Hepatocyte (in vitro differentiated cells): Measurements from ENCODE around the gene OR6B1. TPM values are rescaled to one million over a fixed set of nuclear protein-coding genes. Genes with fewer than 3 reads are reported as not detected.

Source experiments
- DNase-seq: peaks from one replicate; pipeline ENCODE4 v3.0.0-alpha.2; 2016; ENCODE audit warnings: low spot score
- H2AFZ ChIP-seq: fragments of 200-600 bp; sonication (generic); 2 replicates; pipeline ENCODE4 v1.6.0; 2016; ENCODE audit warnings: antibody characterized with exemption, mild to moderate bottlenecking
- H3K27ac ChIP-seq: fragments of 200-600 bp; sonication (generic); 2 replicates; pipeline ENCODE4 v1.5.1; 2016; ENCODE audit warnings: mild to moderate bottlenecking
- H3K27me3 ChIP-seq: fragments of 200-600 bp; sonication (generic); 2 replicates; pipeline ENCODE4 v1.6.1; 2016
- H3K36me3 ChIP-seq: fragments of 200-600 bp; sonication (generic); replicated peaks from 2 replicates; pipeline ENCODE4 v1.5.1; 2016; ENCODE audit warnings: low read depth; ENCODE audit not compliant: insufficient read depth
- H3K4me1 ChIP-seq: fragments of 200-600 bp; sonication (generic); 2 replicates; pipeline ENCODE4 v1.5.1; 2016; ENCODE audit warnings: mild to moderate bottlenecking, moderate library complexity; ENCODE audit not compliant: insufficient read depth
- H3K4me2 ChIP-seq: fragments of 200-600 bp; sonication (generic); 2 replicates; pipeline ENCODE4 v1.6.0; 2016
- H3K4me3 ChIP-seq: fragments of 200-600 bp; sonication (generic); 2 replicates; pipeline ENCODE4 v1.5.1; 2016; ENCODE audit warnings: mild to moderate bottlenecking
- H3K79me2 ChIP-seq: fragments of 200-600 bp; sonication (generic); 2 replicates; pipeline ENCODE4 v1.6.0; 2017; ENCODE audit warnings: mild to moderate bottlenecking
- H3K9me2 ChIP-seq: fragments of 200-600 bp; sonication (generic); replicated peaks from 2 replicates; pipeline ENCODE4 v1.6.0; 2017; ENCODE audit warnings: mild to moderate bottlenecking; ENCODE audit not compliant: insufficient read depth
- H3K9me3 ChIP-seq: fragments of 200-600 bp; sonication (generic); 2 replicates; pipeline ENCODE4 v1.5.1; 2016; ENCODE audit warnings: low read depth, mild to moderate bottlenecking
- H4K20me1 ChIP-seq: fragments of 200-600 bp; sonication (generic); 2 replicates; pipeline ENCODE4 v1.6.0; 2016; ENCODE audit warnings: mild to moderate bottlenecking; ENCODE audit not compliant: insufficient read depth, poor library complexity, severe bottlenecking
- EZH2 ChIP-seq: fragments of 200-600 bp; sonication (generic); IDR thresholded peaks from 2 replicates; pipeline ENCODE4 v1.6.1; 2016; ENCODE audit warnings: antibody characterized with exemption, mild to moderate bottlenecking, borderline replicate concordance
- EZH2phosphoT487 ChIP-seq: fragments of 200-600 bp; sonication (generic); IDR thresholded peaks from one replicate; pipeline ENCODE4 v1.6.1; 2018; ENCODE audit warnings: antibody characterized with exemption, mild to moderate bottlenecking, low read depth, moderate library complexity; ENCODE audit not compliant: unreplicated experiment, severe bottlenecking
- whole genome bisulfite sequencing: methylation state at CpG from one replicate; pipeline ENCODE4 v1.1.6; 2016; ENCODE audit warnings: low lambda C conversion rate; ENCODE audit errors: missing lambda C conversion rate; 5-methylcytosine and 5-hydroxymethylcytosine counted together
- polyA plus RNA-seq: library from polyadenylated mRNA; unstranded; fragments of >200 nt; fragmentation: Nextera tagmentation; extraction: Ambion mirVana; gene quantifications from 2 replicates; pipeline ENCODE4 v1.2.1, GENCODE V29; 2016
- total RNA-seq: library from RNA; depleted of rRNA; stranded (reverse); fragments of >200 nt; gene quantifications from 2 replicates; pipeline ENCODE4 v1.2.3, GENCODE V29; 2014
- TF ChIP-seq, protein P1 (sequence below): fragments of 200-600 bp; sonication (generic); IDR thresholded peaks from 2 replicates; pipeline ENCODE4 v1.5.1; 2016; ENCODE audit warnings: antibody characterized with exemption, mild to moderate bottlenecking; ENCODE audit not compliant: poor library complexity

The OR6B1 gene
- total and polyA plus RNA-seq, 2 experiments from 2014 or later, result 0.28 TPM; not detected in 1

DNA sequence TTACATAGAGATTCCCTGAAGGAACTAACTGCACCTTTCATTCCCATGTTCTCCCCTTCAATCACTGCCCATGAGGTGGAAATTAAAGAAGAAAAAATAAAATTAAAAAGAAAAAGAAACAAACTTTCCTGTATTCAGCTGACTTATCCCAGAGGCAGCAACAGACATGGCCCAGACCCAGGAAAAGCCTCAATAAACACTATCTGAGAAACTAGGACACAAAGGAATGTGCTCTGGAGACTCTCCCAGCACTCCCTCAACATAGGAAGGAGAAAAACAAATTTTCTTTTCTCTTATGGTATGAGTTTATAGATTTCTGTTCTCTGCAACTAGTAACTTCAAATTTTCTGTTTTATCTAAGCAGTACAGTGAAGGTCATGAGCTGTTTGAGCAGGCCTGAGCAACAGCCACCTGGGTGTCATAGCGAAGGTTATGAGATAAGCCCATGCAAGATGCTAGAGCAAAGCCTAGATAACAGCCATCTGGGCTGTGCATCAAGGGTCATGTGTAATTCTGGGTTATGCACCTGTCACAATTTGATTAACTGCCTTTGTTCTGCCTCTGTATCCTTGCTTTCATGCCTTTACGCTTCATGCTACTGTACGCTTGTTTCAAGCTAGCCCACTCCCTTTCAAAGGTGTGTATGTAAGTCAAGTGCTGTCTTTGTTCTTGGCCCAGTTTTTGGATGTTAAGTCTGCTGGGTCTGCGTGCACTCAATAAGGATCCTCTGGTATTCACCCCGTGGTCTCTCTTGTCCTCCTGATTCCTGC lies 11.0 kb upstream of the OR6B1 start:
- Histone ChIP-seq H3K27me3 (no peaks in the 10 kb centered on the region), H3K36me3 (no peaks in the 10 kb centered on the region), H3K9me2 (no peaks in the 10 kb centered on the region), H4K20me1 (no peaks in the 10 kb centered on the region), H3K4me3 (no peak overlapping the region), H3K4me2 (no peak overlapping the region), H3K79me2 (no peaks in the 10 kb centered on the region), H3K9me3 (no peaks in the 10 kb centered on the region), H2AFZ (no peak overlapping the region), H3K4me1 (no peaks in the 10 kb centered on the region), H3K27ac (peak overlapping the region; percentile 31)
- TF ChIP-seq EZH2phosphoT487 (no peak), EZH2 (no peak)
- WGBS, result 85% methylated on average over 5 of the region's 5 CpGs
- DNase-seq, result no peak

DNA sequence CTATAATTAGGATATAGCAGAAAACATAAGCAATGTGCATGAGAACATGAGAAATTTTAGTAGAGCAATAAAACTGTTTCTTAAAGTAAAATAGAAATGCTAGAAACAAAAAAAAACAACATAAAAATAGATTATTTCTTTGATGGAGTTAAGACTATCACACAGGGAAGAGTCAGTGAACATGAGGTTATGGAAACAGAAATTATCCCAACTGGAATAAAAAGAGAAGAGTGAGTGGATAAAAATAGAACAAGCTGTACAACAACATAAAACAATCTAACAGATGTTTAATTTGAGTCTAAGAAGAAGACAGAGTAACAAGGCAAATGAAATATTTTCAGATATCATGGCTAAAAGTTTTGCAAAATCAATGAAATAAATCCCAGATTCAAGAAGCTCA lies 7.5 kb upstream of the OR6B1 start:
- Histone ChIP-seq H3K36me3 (no peaks in the 10 kb centered on the region), H3K4me1 (no peaks in the 10 kb centered on the region), H3K4me3 (no peak overlapping the region), H3K9me3 (no peaks in the 10 kb centered on the region), H3K27me3 (no peaks in the 10 kb centered on the region), H4K20me1 (no peaks in the 10 kb centered on the region), H2AFZ (no peak overlapping the region), H3K4me2 (no peak overlapping the region), H3K79me2 (no peaks in the 10 kb centered on the region), H3K27ac (no peak overlapping the region), H3K9me2 (no peaks in the 10 kb centered on the region)
- no peak for DNase-seq
- TF ChIP-seq EZH2phosphoT487 (no peak), EZH2 (no peak)
- TF ChIP-seq, protein P1, sequence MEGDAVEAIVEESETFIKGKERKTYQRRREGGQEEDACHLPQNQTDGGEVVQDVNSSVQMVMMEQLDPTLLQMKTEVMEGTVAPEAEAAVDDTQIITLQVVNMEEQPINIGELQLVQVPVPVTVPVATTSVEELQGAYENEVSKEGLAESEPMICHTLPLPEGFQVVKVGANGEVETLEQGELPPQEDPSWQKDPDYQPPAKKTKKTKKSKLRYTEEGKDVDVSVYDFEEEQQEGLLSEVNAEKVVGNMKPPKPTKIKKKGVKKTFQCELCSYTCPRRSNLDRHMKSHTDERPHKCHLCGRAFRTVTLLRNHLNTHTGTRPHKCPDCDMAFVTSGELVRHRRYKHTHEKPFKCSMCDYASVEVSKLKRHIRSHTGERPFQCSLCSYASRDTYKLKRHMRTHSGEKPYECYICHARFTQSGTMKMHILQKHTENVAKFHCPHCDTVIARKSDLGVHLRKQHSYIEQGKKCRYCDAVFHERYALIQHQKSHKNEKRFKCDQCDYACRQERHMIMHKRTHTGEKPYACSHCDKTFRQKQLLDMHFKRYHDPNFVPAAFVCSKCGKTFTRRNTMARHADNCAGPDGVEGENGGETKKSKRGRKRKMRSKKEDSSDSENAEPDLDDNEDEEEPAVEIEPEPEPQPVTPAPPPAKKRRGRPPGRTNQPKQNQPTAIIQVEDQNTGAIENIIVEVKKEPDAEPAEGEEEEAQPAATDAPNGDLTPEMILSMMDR, result no peak

DNA sequence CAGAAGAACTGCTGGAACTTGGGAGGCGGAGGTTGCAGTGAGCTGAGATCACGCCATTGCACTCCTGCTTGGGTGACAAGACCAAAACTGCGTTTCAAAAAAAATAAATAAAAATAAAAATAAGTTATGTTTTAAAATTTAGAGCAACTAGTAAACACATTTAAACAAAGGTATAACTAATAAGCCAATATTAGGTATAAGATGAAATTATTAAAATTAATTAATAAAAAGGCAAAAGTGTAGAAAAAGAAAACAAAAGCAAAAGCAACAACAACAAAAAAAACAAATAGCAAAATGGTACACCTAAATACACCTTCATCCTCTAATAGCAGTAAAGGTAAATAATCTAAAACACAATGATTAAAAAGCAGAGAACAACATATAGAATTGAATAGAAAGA lies 6.2 kb upstream of the OR6B1 start:
- no peak overlapping the region for H2AFZ ChIP-seq
- H3K79me2 ChIP-seq, result no peaks in the 10 kb centered on the region
- H3K9me2 ChIP-seq, result no peaks in the 10 kb centered on the region
- no peak overlapping the region for H3K4me2 ChIP-seq
- no peaks in the 10 kb centered on the region for H3K4me1 ChIP-seq
- H3K9me3 ChIP-seq, result no peaks in the 10 kb centered on the region
- H3K36me3 ChIP-seq, result no peaks in the 10 kb centered on the region
- no peak overlapping the region for H3K4me3 ChIP-seq
- H3K27ac ChIP-seq, result no peak overlapping the region
- no peaks in the 10 kb centered on the region for H3K27me3 ChIP-seq
- WGBS, result 91% methylated on average over 3 of the region's 3 CpGs
- no peak for DNase-seq
- TF ChIP-seq EZH2, result no peak
- TF ChIP-seq, protein P1, result no peak
- TF ChIP-seq EZH2phosphoT487, result no peak
- H4K20me1 ChIP-seq, result no peaks in the 10 kb centered on the region

DNA sequence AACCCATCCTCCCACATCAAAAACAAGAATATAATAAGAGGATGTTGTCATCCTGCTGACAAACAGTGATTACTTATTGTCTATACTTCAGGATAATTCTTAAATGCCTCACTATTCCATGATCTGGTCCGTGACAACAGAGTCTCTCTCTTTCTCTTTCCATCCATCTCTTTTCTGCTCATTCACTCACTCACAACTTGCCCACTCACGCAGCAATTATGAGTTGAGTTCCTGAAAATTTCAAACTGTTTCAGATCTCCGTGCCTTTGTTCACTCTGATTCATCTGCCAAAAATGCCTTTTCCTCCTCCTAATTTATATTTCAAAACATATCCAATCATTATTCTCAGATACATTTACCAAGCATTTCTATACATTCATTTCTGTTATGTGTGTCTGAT lies 1.4 kb downstream of the OR6B1 start:
- H3K4me1 ChIP-seq, result peaks cover 6% of the 10 kb centered on the region
- H2AFZ ChIP-seq, result no peak overlapping the region
- H3K9me3 ChIP-seq, result no peaks in the 10 kb centered on the region
- no peaks in the 10 kb centered on the region for H3K9me2 ChIP-seq
- no peaks in the 10 kb centered on the region for H4K20me1 ChIP-seq
- 87% methylated on average over 3 of the region's 3 CpGs for WGBS
- no peaks in the 10 kb centered on the region for H3K27me3 ChIP-seq
- no peak overlapping the region for H3K4me3 ChIP-seq
- no peak for DNase-seq
- no peak overlapping the region for H3K4me2 ChIP-seq
- H3K27ac ChIP-seq, result no peak overlapping the region
- TF ChIP-seq EZH2 (no peak), EZH2phosphoT487 (no peak)
- TF ChIP-seq, protein P1, result no peak
- no peaks in the 10 kb centered on the region for H3K79me2 ChIP-seq
- no peaks in the 10 kb centered on the region for H3K36me3 ChIP-seq
